ENCODE measurements around the gene F10.
A peak's percentile ranks its signal among the peaks of the same experiment; 100 is the strongest.

F10 gene

GRCh38 chr13:113117911-113118260 lies 4.7 kb upstream of the F10 start:
- no peak for DNase-seq

- no peak for DNase-seq
These were observed 4.2 kb upstream of the F10 start for GRCh38 chr13:113118261-113119021.

- no peak for DNase-seq
These were observed 3.3 kb upstream of the F10 start for GRCh38 chr13:113119166-113119821.

- DNase-seq: no peak
These were observed 2.8 kb upstream of the F10 start for GRCh38 chr13:113119822-113120189.

GRCh38 chr13:113120300-113121182 lies 2.1 kb upstream of the F10 start:
- no peak for DNase-seq

GRCh38 chr13:113121183-113121927 lies 1.2 kb upstream of the F10 start:
- DNase-seq: no peak

GRCh38 chr13:113121928-113122471 lies 599 bp upstream of the F10 start:
- DNase-seq: no peak

GRCh38 chr13:113123226-113124201 lies 915 bp downstream of the F10 start:
- DNase-seq: no peak

GRCh38 chr13:113124211-113124970 lies 1.8 kb downstream of the F10 start:
- DNase-seq: no peak

- peak in 1 of 2 donors; percentile 1 for DNase-seq
These were observed 3.1 kb downstream of the F10 start for GRCh38 chr13:113125506-113126264.

GRCh38 chr13:113126265-113127150 lies 3.9 kb downstream of the F10 start:
- no peak for DNase-seq

GRCh38 chr13:113129480-113129879 lies 6.9 kb downstream of the F10 start:
- no peak for DNase-seq

- DNase-seq: peak in 1 of 2 donors; percentile 30
These were observed 7.5 kb downstream of the F10 start for GRCh38 chr13:113129921-113130750.

GRCh38 chr13:113135281-113135760 lies 12.7 kb downstream of the F10 start:
- no peak for DNase-seq

GRCh38 chr13:113137691-113138298 lies 15.2 kb downstream of the F10 start:
- DNase-seq: no peak

GRCh38 chr13:113138792-113139551 lies 16.4 kb downstream of the F10 start:
- no peak for DNase-seq

Measured in CD4-positive, alpha-beta T cell treated with Interferon alpha-2 for 1 hour (primary cell).